GM12864 (cell line): ENCODE results near the gene CUL1.

Experiments used
- DNase-seq: peaks from one replicate; pipeline ENCODE4 v3.0.0-alpha.2; 2011; ENCODE audit warnings: low read depth
- H3K4me3 ChIP-seq: 2 replicates; pipeline ENCODE4 v1.5.1; 2011; ENCODE audit warnings: mild to moderate bottlenecking, low read depth, low read length, control low read depth
- CTCF ChIP-seq: IDR thresholded peaks from 2 replicates; pipeline ENCODE4 v1.5.1; 2011; ENCODE audit warnings: low read depth, mild to moderate bottlenecking, moderate library complexity, low read length, control low read depth, inconsistent platforms; ENCODE audit errors: missing control alignments

The CUL1 gene

GRCh38 chr7:148813890-148814289, 115.2 kb downstream of the CUL1 start:
- no peak for TF ChIP-seq CTCF
- no peak for DNase-seq
- H3K4me3 ChIP-seq = no peak overlapping the region

GRCh38 chr7:148814922-148815559, 116.3 kb downstream of the CUL1 start:
- no peak for DNase-seq
- no peak overlapping the region for H3K4me3 ChIP-seq
- TF ChIP-seq CTCF = no peak

- DNase-seq = no peak
- H3K4me3 ChIP-seq = no peak overlapping the region
- no peak for TF ChIP-seq CTCF
These were observed 116.9 kb downstream of the CUL1 start for GRCh38 chr7:148815612-148816011.

DNA sequence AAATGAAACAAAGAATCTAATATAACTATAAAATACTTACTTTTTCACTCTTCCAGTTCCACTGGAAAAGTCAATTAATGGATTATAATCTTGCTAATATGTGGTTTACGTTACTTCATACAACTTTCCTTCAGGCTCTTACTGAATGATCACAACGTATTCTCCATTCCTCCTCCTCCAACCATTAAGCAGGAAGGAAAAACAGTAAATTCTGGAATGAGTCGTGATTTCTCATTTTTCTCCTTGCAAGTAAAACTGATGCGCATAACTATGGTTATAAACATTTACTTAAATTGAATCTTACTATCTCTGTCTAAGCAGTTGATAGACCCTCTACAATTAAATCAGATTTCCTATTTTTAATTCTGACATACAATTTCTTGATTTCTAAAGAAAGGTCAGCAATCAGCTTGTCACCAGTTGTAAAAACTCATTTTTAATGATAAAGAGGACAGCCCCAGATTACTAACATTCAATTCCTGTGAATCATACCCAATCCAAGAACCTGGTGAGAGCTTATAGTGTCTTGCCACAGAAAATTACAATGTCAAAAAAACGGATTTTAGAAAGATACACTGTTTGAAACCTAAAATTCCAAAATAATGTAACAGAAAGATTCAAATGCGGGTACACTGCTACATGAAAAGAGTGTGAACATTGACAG, 121.1 kb downstream of the CUL1 start:
- no peak overlapping the region for H3K4me3 ChIP-seq
- no peak for DNase-seq

GRCh38 chr7:148821422-148821821, 122.7 kb downstream of the CUL1 start:
- no peak for DNase-seq
- TF ChIP-seq CTCF = no peak

More for the DNA sequence above, 121.1 kb downstream of the CUL1 start:
- no peak for TF ChIP-seq CTCF

DNA sequence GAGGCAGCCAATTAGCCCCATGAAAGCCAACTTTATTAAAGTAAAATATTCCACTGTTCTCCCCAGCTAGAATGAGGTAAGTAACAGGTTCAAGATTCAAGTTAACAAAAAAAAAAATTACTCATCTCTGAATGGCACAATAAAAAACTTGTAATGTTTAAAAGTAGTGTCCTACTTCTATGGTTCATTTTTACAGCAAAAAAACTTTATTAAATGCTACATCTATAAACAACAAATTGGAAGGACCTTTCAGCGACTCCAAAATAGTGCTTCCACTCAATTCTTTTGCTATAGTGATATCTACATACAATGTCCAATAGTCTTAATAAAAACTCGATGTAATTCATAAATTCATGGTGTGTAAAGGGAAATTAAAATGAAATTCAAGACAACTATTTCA, 126.2 kb downstream of the CUL1 start:
- no peak overlapping the region for H3K4me3 ChIP-seq
- TF ChIP-seq CTCF = no peak
- DNase-seq = no peak

More at GRCh38 chr7:148821422-148821821, 122.7 kb downstream of the CUL1 start:
- H3K4me3 ChIP-seq = no peak overlapping the region

DNA sequence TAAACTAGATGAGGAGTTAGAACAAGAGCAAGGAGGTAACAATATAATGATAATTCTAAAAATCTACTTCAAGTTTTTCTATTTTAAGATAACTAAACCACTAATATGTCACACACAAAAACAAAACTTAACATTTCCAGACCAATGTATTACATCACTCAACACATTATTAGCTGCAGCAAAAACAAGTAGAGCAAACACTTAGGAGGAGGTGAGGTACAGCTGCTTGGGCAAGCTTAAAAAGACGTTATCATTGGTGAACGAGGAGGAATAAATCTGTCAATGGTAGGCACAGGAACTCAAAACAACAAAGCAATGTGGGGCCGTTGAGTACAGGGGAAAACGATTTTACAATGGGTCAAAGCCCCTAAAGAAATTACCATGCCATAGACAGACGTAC, 126.6 kb downstream of the CUL1 start:
- no peak for TF ChIP-seq CTCF
- no peak overlapping the region for H3K4me3 ChIP-seq
- no peak for DNase-seq
